GM21786 (cell line): Measurements from ENCODE around the gene EFEMP1.

Source experiments
- ATAC-seq: cut with Tn5 transposase; IDR thresholded peaks from one replicate; pipeline ENCODE4 v1.9.1; 2021; ENCODE audit not compliant: unreplicated experiment

The EFEMP1 gene, protein sequence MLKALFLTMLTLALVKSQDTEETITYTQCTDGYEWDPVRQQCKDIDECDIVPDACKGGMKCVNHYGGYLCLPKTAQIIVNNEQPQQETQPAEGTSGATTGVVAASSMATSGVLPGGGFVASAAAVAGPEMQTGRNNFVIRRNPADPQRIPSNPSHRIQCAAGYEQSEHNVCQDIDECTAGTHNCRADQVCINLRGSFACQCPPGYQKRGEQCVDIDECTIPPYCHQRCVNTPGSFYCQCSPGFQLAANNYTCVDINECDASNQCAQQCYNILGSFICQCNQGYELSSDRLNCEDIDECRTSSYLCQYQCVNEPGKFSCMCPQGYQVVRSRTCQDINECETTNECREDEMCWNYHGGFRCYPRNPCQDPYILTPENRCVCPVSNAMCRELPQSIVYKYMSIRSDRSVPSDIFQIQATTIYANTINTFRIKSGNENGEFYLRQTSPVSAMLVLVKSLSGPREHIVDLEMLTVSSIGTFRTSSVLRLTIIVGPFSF

DNA sequence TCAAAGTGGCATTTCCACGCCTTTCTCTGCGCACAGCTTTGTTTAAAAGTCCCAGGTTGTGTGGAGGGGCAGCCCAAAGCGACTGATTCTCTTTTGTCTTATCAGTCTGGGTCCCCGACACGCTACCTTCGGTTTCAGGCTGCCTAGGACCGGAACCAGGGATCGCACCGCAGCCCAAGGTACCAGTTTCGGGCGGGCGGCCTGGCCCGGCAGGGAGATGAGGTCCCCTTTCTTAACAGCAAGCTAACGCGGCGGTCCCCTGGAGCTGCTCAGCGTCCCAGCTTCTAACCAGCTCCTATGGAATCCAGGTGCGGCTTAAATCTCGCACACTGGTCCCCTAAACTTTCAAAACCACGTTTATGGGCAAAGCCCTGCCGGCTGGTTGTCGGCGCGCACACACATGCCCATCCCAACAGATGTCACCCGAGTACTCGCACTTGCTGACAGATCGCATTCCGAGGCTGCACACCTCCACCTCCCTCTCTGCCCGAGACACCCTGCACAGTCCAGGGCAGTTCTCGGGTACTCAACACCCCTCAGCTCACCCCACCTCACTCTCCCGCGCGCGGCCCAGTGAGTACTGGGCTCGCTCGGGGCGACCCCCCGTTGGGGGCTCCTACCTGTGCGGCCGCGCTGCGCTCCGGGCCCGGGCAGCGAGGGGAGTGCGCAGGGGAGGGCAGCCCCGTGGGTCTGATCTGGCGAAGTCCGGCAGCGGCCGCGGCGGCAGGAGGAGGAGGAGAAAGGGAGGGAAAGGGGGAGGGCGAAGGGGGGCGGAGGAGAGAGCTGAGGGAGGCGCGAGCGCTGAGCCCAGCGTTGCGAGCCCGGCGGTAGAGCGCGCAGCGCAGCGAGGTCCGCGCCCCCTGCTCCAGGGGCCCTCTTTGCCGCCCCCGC is at the start of gene EFEMP1:
Gene EFEMP1 (minus strand): TSS at position 692 of the 891 bp plus-strand sequence. CDS start 1,342 bp downstream, outside the sequence.
- peak; percentile 55 for ATAC-seq

- no peak for ATAC-seq
Observed at GRCh38 chr2:55970500-55970899, 46.9 kb upstream of the EFEMP1 start.

- ATAC-seq = no peak
Observed at GRCh38 chr2:55968941-55969340, 45.4 kb upstream of the EFEMP1 start.

DNA sequence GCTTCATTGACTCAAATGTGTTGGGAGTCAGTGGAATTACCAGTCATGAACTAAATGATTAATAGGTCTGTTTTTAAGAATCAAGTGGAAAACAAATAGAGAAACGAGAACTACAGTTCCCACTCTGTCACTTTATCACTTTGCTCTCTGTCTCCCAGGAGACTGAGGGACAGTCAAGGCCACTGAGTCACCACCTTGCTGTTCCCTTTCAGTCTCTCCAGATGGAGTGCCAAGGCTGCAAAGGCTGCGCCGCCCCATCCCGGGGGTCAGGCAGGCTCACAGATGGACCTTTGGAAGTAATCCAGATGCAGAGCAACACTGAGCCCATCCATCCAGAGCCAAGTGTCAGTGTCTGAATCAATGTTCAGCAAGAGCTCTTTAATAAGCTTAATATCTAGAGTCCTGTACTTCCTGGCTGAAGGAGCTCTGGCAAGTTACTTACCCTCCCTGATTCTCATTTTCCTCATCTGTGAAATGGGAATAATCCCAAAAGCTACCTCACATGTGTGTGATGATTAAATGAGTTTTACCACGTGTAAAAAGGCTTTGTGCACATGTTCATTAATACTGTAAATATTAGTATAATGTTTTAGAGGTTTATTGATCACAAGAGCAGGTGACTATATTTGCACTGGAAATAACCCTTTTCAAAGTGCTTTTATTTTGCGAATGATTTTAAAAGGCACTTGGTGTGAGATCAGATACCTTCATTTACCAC is 43.0 kb upstream of the EFEMP1 start:
- no peak for ATAC-seq

DNA sequence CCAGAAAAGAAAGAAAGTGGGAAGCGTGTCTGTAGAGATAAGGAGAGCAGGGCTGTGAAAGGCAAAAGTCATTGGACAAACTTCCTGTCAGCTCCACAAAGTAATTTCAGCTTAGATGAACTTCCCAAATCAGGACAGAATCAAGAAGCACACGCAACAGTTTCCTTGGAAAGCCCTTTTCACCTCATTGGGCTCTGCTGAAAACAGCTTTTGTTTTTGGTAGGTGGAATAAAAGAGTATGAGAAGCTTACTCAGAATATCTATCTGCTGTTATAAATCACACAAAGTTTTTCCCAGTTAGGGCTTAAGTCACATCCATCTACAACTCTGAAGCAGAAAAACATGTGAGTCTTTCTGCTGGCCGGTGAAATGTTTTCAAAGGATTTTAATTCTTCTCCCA is 42.4 kb upstream of the EFEMP1 start:
- no peak for ATAC-seq

DNA sequence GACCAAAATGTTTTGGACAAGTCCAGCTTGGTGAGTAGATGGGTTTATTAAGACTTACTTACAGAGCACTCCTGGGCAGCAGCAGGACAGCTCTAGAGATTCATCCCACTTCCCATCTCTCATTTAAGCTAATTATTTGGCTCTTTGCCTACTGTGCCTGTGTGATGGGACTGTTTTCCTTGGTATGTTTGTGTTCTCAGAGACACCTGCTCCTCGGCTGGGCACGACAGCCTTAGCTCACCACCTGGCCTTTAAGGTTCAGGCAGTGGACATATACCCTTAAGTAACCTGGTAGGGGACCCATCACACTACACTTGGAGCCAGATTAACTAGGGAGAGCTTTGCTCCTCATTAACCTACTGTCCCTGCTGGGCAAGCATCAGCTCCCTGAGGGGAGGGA is 41.7 kb upstream of the EFEMP1 start:
- no peak for ATAC-seq

DNA sequence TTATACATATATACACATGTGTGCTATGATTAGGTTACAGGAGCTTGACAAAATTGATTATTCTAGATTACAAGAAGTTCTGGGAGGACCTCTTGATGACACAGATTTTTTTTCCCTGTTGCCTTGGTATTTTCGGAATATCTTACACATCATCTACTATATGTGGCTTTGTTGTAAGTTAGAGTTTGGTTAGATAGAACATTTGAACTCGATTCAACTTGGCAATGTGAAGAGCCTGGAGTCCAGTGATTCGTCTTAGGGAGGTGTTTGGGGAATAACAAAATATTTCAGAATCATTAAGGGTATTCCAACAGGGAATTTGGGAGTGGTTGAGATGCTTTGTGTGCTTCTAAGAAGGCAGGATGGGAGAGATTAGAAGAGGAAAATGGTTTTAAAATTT is 39.3 kb upstream of the EFEMP1 start:
- no peak for ATAC-seq

DNA sequence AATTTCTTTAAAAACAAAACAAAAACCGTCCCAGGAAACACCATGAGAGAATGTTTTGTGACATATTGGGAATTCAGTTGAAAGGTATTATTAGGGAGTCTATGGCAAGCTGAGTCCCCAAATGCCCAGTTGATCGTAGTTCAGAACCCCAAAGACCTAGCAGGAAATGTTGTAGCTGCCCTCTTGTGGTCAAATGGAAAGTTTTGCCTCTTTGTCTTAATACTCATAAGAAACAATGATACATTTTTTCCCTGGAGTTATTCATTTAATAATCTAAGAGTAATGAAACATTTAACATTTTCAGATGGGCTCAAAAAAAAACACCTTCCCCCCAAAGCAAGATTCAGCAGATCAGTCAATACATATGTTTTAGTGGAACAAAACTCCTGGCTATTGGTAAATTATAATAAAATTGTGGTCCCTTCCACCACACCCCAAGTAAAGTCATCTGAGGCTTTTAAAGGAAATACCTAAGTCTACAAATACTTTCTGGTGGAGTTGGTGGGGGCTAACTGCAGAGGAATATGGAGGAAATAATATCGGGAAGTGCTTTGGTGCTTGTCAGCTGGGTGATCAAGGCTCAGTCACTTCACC is 37.8 kb upstream of the EFEMP1 start:
- peak; percentile 71 for ATAC-seq

- no peak for ATAC-seq
Observed at GRCh38 chr2:55958756-55959155, 35.2 kb upstream of the EFEMP1 start.

DNA sequence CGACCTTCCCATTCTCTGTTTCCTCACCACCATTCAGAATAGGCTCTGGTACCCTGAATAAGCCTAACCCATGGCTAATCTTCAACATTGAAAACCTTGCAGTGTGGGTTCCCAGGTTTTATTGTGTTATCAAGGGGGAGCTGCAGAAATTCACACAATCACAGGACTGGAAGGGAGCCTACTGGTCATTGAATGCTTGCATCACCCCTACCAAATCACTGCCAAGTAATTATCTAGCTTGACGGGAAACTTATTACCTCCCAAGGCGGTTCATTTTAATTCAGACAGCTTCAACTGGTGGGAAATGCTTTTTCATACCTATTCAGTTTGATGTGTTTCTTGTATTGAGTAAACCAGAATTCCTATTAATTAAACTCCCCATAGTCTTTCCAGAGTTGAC is 33.6 kb upstream of the EFEMP1 start:
- no peak for ATAC-seq

DNA sequence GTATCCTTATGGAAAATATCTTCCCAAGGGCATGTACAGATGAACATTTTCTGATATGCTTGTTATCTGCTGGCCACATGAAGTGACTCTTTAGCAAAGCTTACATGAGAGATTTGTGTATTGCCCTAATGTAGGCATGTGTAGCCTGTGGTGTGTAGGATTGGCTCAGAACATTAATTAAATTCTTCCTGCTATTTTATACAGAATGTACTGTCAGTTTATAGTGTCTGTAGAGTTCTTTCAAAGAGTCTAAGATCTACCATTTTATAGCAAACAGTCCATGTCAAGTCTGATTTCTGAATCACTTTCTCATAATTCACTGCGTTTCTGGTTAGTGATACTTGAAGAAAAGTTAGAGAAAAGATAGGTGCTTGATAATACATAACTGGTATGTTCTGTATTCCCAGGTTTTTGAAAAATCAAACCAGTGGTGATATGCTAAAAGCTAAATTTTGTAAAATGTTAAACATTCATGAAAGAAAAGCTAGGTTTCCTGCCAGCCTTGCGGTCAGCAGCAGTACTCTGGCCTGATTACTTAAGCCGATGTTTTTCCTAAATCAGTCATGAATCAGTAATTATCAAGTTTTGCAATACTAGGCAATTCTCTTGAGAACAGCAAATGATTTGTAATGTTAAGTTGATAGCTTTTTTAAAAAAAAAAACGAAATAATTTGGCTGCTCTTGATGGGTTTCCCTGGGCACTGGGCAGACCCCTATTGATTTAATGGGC is 30.9 kb upstream of the EFEMP1 start:
- no peak for ATAC-seq

DNA sequence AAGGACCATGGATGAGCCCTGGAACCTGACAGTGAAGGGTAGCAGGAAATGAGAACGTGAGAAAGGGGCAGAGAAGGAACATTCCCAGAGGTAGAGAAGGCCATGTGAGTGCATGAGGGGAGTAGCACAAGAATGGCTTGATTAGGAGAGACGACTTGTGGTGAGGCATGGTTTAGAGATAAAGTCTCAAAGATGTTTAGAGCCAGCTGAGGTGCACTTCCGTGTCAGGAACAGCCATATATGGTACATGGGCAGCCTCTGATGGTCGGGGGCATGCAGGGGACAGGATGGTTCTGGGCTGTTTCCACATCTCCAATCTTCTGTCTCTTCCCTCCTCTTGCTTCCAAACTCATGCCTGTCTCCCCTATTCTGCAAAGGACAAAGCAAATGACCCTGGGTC is 28.8 kb upstream of the EFEMP1 start:
- no peak for ATAC-seq

- no peak for ATAC-seq
Observed at GRCh38 chr2:55951533-55951932, 28.0 kb upstream of the EFEMP1 start.

DNA sequence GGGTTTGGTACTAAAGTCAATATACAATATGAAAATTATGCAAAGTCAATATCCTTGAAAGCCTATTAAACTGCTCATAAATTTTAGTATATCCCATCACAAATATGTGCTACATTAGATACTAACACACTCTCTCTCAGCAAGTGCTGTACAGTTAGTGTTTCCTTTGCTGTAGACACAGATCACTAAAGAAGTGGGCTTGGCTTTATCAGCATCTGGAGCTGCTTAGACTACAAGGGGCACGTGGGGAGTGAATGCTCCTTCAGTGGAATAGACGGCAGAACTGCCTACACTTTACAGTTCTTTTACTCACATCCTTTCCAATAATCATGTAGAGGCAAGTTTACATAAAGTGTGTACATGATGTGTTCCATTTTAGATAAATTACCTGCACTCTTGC is 26.0 kb upstream of the EFEMP1 start:
- no peak for ATAC-seq

GRCh38 chr2:55949211-55949610 is 25.6 kb upstream of the EFEMP1 start:
- no peak for ATAC-seq

GRCh38 chr2:55948176-55948923 is 24.8 kb upstream of the EFEMP1 start:
- no peak for ATAC-seq

- ATAC-seq = no peak
Observed at GRCh38 chr2:55947752-55948151, 24.2 kb upstream of the EFEMP1 start.

DNA sequence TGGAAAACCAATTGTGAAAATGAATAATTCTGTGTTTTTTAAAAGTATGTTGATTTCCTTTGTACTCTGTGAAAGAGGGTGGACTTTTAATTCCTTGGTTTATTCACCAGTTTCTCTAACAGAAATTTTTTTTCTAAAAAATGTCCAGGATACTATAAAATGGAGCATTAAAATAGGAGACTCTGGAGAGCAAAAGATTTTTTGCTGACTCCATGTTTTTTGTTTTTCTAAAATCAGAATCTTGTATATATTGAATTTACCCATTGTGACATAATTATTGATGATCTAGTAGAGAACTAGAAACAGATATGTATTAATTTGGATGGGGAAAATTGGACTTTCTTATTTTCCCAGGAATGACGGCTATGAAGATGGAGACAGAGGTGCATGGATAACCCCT is 23.2 kb upstream of the EFEMP1 start:
- no peak for ATAC-seq

- no peak for ATAC-seq
Observed at GRCh38 chr2:55943466-55943865, 19.9 kb upstream of the EFEMP1 start.
